Tibial artery (tissue), 4 donors: ENCODE data around the gene MIDN.

Source experiments
- DNase-seq, 2 donors: peaks; one replicate each; pipeline ENCODE4 v3.0.0-alpha.2; 2019
- H3K27ac ChIP-seq, 2 donors: fragments of 200-600 bp; sonication (generic) in 1 of 2; 1 replicate in 1 of 2; 2 replicates in 1 of 2; pipeline ENCODE4 v1.5.1; 2018 to 2019; ENCODE audit warnings: mild to moderate bottlenecking in 1 of 2
- H3K27me3 ChIP-seq, 2 donors: fragments of 200-600 bp; sonication (generic) in 1 of 2; one replicate each; pipeline versions ENCODE4 v1.5.1 to v1.6.0; 2016 to 2019
- H3K36me3 ChIP-seq, 3 donors: fragments of 200-600 bp; sonication (generic) in 2 of 3; one replicate each; pipeline ENCODE4 v1.5.1; 2016 to 2019; ENCODE audit warnings: mild to moderate bottlenecking in 2 of 3
- H3K4me1 ChIP-seq, 4 donors: fragments of 200-600 bp; sonication (generic) in 2 of 4; 1 replicate in 3 of 4; 2 replicates in 1 of 4; pipeline ENCODE4 v1.5.1; 2016 to 2019
- H3K4me3 ChIP-seq, 2 donors: fragments of 200-600 bp; sonication (generic) in 1 of 2; 1 replicate in 1 of 2; 2 replicates in 1 of 2; pipeline ENCODE4 v1.5.1; 2018 to 2019; ENCODE audit warnings: mild to moderate bottlenecking in 2 of 2
- H3K9me3 ChIP-seq, 3 donors: fragments of 200-600 bp; sonication (generic) in 1 of 3; one replicate each; pipeline ENCODE4 v1.5.1; 2016 to 2019
- intact Hi-C: fragments of 100-400 bp; cut with DNase I; formaldehyde crosslinking; loops from one replicate; pipeline ENCODE4 v1.15.0; 2023; ENCODE audit warnings: low total_unique reads
- TF ChIP-seq, protein P1 (sequence below), 2 experiments: fragments of 200-600 bp in 1 of 2; fragments of 450-650 bp in 1 of 2; IDR thresholded peaks; one replicate each; pipeline ENCODE4 v1.5.1; 2017 to 2019; ENCODE audit warnings: antibody characterized with exemption in 2 of 2, mild to moderate bottlenecking in 1 of 2, moderate library complexity in 1 of 2

Gene MIDN

DNA sequence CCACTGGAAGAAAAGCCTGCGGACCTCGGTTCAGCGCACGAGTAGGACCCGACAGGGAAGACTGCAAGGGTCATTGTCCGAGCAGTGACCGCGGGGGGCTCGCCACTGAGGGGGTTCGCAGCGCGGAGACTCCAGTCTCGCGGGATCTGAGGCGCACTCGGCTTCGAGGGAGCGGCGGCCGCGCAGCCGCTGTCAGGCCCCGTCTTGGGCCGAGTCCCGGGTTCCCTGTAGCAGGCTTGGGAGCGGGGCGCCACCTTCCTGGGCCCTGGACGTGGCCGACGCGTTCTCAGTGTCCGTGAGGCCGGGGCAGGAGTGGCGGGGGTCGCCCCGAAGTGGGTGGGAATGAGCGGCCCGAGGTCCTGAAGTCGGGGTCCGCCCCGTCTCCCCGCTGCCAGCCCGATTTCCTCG lies 26.5 kb downstream of the MIDN start:
- peaks cover 13 to 65% (median 60%) of the 10 kb centered on the region in 4 donors for H3K4me1 ChIP-seq
- peak overlapping the region; percentile 91 to 94 for H3K27ac ChIP-seq
- peaks cover 46 to 75% (median 54%) of the 10 kb centered on the region in 3 donors for H3K36me3 ChIP-seq
- TF ChIP-seq, protein P1, sequence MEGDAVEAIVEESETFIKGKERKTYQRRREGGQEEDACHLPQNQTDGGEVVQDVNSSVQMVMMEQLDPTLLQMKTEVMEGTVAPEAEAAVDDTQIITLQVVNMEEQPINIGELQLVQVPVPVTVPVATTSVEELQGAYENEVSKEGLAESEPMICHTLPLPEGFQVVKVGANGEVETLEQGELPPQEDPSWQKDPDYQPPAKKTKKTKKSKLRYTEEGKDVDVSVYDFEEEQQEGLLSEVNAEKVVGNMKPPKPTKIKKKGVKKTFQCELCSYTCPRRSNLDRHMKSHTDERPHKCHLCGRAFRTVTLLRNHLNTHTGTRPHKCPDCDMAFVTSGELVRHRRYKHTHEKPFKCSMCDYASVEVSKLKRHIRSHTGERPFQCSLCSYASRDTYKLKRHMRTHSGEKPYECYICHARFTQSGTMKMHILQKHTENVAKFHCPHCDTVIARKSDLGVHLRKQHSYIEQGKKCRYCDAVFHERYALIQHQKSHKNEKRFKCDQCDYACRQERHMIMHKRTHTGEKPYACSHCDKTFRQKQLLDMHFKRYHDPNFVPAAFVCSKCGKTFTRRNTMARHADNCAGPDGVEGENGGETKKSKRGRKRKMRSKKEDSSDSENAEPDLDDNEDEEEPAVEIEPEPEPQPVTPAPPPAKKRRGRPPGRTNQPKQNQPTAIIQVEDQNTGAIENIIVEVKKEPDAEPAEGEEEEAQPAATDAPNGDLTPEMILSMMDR (IDR thresholded peaks at IDR 0.05), result no peak
- peak overlapping the region; percentile 62 to 71 for H3K4me3 ChIP-seq
- H3K27me3 ChIP-seq, result no peaks in the 10 kb centered on the region
- peak in 1 of 2 donors; percentile 81 for DNase-seq
- intact Hi-C loops, result loop anchor here (5.0 kb wide), 1 partner anchor 127 kb away; the partner anchor contains the start of gene GAMT
- no peaks in the 10 kb centered on the region for H3K9me3 ChIP-seq

- H3K36me3 ChIP-seq, result peaks cover 46 to 75% (median 54%) of the 10 kb centered on the region in 3 donors
- TF ChIP-seq, protein P1 (IDR thresholded peaks at IDR 0.05), result no peak
- intact Hi-C loops, result loop anchor here (5.0 kb wide), 1 partner anchor 127 kb away; the partner anchor contains the start of gene GAMT
Observed at GRCh38 chr19:1275260-1275975, 27.0 kb downstream of the MIDN start, which contains the start of gene FAM174C. TSS of gene FAM174C (plus strand) at chr19:1275530. CDS start at chr19:1275550, 20 bp downstream.

DNA sequence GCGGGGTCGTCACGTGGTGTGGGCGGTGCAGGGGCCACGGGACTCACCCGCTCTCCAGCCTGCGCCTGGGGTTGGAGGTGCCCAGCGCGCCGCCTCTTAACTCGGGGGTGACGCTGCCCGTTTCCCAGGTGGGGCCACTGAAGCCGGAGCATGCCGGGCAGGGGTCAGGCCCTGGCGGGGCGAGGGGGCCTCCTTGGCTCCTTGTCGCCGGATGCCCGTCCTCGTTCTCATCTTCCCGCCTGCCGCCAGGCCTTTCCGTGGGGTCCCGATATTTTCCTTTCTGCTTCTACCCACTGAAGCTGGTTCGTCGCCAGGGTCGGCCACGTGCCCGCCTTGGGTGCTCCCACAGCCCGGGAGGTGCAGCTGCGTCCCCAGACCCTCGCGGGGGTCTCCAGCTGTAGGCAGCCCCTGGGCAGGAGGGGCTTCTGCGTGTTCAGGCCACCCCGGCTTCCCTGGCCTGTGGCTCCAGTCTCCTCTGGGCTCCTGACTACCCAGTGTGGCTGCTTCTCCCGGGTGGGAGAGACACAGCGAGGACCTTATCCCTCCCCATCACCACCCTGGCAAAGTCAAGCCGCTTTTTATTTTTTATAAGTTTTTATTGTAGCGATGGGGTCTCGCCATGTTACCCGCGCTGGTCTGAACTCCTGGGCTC lies 27.7 kb downstream of the MIDN start:
- H3K36me3 ChIP-seq, result peaks cover 42 to 70% (median 50%) of the 10 kb centered on the region in 3 donors
- no peaks in the 10 kb centered on the region for H3K9me3 ChIP-seq
- TF ChIP-seq, protein P1 (IDR thresholded peaks at IDR 0.05), result no peak
- H3K4me3 ChIP-seq, result peak overlapping the region; percentile 62 to 71
- H3K4me1 ChIP-seq, result peaks cover 13 to 56% (median 50%) of the 10 kb centered on the region in 4 donors
- H3K27ac ChIP-seq, result peak overlapping the region; percentile 91 to 94
- intact Hi-C loops, result loop anchor here (5.0 kb wide), 1 partner anchor 126 kb away; the partner anchor contains the start of gene GAMT
- DNase-seq, result no peak
- H3K27me3 ChIP-seq, result no peaks in the 10 kb centered on the region

More at GRCh38 chr19:1275260-1275975, 27.0 kb downstream of the MIDN start, which contains the start of gene FAM174C:
- H3K27me3 ChIP-seq, result no peaks in the 10 kb centered on the region
- H3K9me3 ChIP-seq, result no peaks in the 10 kb centered on the region
- peaks cover 13 to 63% (median 57%) of the 10 kb centered on the region in 4 donors for H3K4me1 ChIP-seq
- peak within 1 kb of the TSS; percentile 62 to 71 for H3K4me3 ChIP-seq
- H3K27ac ChIP-seq, result peak within 1 kb of the TSS; percentile 91 to 94
- peak; percentile 93 to 98 for DNase-seq

DNA sequence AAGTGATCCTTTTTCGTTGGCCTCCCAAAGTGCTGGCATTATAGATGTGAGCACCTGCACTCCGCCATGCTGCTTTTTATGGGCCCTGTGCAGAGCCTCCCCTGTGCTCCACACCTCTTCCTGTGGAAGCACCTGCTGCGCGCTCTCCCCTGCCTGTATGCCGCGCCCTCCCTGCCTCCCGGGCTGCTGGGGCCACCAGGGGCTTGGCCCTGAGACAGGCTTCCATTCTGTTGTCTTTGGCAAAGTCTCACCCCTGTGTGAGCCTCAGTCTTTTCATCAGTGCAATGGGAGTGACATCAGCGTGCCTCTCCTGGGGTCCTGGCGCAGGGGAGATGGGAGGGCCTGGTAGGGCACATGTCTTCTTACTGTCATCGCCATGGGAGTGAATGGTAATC lies 28.2 kb downstream of the MIDN start:
- Histone ChIP-seq H3K4me1 (peaks cover 13 to 51% (median 45%) of the 10 kb centered on the region in 4 donors), H3K9me3 (no peaks in the 10 kb centered on the region), H3K27me3 (no peaks in the 10 kb centered on the region), H3K36me3 (peaks cover 36 to 65% (median 45%) of the 10 kb centered on the region in 3 donors), H3K27ac (peak overlapping the region; percentile 91 to 94), H3K4me3 (peak overlapping the region; percentile 62 to 71)
- TF ChIP-seq, protein P1 (IDR thresholded peaks at IDR 0.05), result no peak
- intact Hi-C loops, result loop anchor here (5.0 kb wide), 1 partner anchor 126 kb away; the partner anchor contains the start of gene GAMT
- DNase-seq, result no peak

- intact Hi-C loops, result loop anchor here (5.0 kb wide), 1 partner anchor 125 kb away; the partner anchor contains the start of gene GAMT
- Histone ChIP-seq H3K4me1 (peaks cover 13 to 46% (median 40%) of the 10 kb centered on the region in 4 donors), H3K27ac (no peak overlapping the region), H3K27me3 (no peaks in the 10 kb centered on the region), H3K9me3 (no peaks in the 10 kb centered on the region), H3K36me3 (peaks cover 32 to 61% (median 40%) of the 10 kb centered on the region in 3 donors), H3K4me3 (no peak overlapping the region)
- no peak for DNase-seq
- TF ChIP-seq, protein P1 (IDR thresholded peaks at IDR 0.05), result no peak
Observed at GRCh38 chr19:1277061-1277460, 28.7 kb downstream of the MIDN start.
